RPMI7951 (cell line): ENCODE results near the gene SIRT6. TPM values are rescaled to one million over a fixed set of nuclear protein-coding genes. Genes with fewer than 3 reads are reported as not detected.
A peak's percentile ranks its signal among the peaks of the same experiment; 100 is the strongest.
"Not testable (repeated sequence)": the region's sequence is repeated elsewhere in the genome, so short reads cannot be mapped to it uniquely, and the experiment has no call there.

ENCODE experiments used
- DNase-seq: peaks from one replicate; pipeline ENCODE4 v3.0.0-alpha.2; 2012; ENCODE audit warnings: low read depth
- total RNA-seq: library from RNA; depleted of rRNA; stranded (reverse); fragments of >200 nt; shearing (Covaris generic); gene quantifications from 2 replicates; pipeline ENCODE4 v1.2.3, GENCODE V29; 2014; rRNA removed

Gene SIRT6
- total RNA-seq, 1 experiment from 2014 or later = 11.5 TPM

DNA sequence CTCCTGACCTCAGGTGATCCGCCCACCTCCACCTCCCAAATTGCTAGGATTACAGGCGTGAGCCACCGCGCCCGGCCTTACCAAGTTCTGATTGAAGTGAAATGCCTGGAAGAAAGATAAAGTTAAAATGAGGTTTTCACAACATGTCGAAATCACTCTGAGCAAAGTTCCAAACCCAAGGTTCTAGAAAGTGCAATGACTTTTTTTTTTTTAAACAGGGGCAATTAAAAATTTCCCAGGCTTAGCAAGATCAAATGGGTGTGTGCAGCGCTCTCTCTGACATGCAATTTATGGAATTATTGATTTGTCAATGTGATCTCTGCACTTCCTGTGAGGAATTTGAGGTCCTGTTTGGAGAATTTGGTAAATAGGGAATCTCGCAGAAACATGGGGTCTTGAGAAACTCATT is 45.7 kb downstream of the SIRT6 start:
- no peak for DNase-seq

DNA sequence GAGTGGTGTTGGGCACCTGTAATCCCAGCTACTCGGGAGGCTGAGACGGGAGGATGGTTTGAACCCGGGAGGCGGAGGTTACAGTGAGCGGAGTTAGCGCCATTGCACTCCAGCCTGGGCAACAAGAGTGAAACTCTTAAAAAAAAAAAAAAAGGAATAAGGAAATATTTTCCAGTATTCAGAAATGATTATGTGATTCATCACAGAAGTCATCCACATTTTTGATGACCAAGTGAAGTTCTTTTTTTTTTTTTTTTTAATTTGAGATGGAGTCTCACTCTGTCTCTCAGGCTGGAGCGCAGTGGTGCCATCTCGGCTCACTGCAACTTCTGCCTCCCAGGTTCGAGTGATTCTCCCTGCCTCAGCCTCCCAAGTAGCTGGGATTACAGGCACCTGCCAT is 47.0 kb downstream of the SIRT6 start:
- not testable (repeated sequence) for DNase-seq

- DNase-seq = no peak
Measured at GRCh38 chr19:4134351-4134750, 48.0 kb downstream of the SIRT6 start.

DNA sequence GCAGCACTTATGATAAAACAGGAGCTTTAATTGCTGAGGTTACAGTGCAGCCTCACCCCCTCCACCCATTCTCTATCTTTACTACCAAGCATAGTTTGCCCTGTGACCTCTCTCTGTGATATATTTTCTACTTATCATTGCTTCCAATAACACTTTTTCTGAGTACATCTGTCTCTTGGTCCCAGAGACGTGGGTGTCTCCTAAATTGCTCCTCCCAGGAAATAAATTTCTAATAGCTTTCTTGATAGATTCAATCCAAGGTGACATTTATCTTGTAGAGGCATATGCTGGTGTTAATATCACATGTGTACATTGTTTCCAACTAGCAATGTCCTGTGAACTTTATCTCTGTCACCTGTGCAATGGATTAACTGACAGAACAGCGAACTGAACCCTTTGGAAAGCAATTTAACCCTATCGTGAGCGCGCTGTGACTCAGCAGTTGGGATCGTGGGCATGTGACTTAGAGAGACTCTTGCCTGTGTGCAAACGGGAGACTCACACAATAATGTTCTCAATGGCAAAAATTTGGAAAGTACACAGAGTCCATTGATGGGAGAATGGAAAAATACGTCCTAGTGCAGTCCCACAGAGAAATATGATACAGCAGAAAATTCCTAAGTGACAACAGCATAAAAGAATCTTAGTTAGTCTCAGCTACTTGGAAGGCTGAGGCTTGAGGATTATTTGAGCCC is 51.5 kb downstream of the SIRT6 start:
- peak; percentile 74 for DNase-seq

DNA sequence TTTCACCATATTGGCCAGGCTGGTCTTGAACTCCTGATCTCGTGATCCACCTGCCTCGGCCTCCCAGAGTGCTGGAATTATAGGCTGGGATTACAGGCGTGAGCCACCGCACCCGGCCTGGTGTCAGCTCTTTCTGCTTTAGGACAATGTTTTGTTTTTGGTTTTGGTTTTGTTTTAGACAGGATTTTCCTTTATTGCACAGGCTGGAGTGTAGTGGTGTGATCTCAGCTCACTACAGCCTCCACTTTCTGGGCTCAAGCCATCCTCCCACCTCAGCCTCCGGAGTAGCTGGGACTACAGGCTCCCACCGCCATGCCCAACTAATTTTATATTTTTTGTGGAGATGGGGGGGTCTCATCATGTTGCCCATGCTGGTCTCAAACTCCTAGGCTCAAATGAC is 53.3 kb downstream of the SIRT6 start:
- not testable (repeated sequence) for DNase-seq

DNA sequence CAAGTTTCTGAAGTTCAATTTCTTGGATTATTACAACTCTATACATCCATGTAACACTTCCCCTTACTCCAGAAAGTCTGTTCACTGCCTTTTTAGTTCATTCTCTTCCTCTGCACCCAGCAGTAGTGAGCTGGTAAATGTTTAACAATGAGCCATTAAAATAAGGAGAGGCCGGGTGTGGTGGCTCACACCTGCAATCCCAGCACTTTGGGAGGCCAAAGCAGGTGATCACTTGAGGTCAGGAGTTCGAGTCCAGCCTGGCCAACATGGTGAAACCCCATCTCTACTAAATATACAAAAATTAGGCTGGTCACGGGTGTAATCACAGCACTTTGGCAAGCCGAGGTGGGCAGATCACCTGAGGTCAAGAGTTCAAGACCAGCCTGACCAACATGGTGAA is 55.0 kb downstream of the SIRT6 start:
- not testable (repeated sequence) for DNase-seq

GRCh38 chr19:4124638-4125037 is 57.7 kb downstream of the SIRT6 start:
- no peak for DNase-seq

Other genes starting within 250 kb of the SIRT6 start
- gene NMRK2, start 249.5 kb downstream of the SIRT6 start, total RNA-seq = not detected in 2 replicates
- 54.1 and 74.7 TPM in 2 replicates for gene DAPK3, start 211.5 kb downstream of the SIRT6 start, total RNA-seq
- 579 and 603 TPM in 2 replicates for gene EEF2, start 197.1 kb downstream of the SIRT6 start, total RNA-seq
- 12.5 and 15.9 TPM in 2 replicates for gene PIAS4, start 174.8 kb downstream of the SIRT6 start, total RNA-seq
- gene ZBTB7A, start 115.7 kb downstream of the SIRT6 start, total RNA-seq = 4.3 and 10.2 TPM in 2 replicates
- 126 and 134 TPM in 2 replicates for gene MAP2K2, start 58.4 kb downstream of the SIRT6 start, total RNA-seq
- not detected in 2 replicates for gene CREB3L3, start 28.9 kb downstream of the SIRT6 start, total RNA-seq
- gene ANKRD24, start 126 bp upstream of the SIRT6 start, total RNA-seq = under 0.01 and 0.12 TPM in 2 replicates
- 0.39 and 1.1 TPM in 2 replicates for gene EBI3, start 47.0 kb upstream of the SIRT6 start, total RNA-seq
- 20.3 and 22.3 TPM in 2 replicates for gene YJU2, start 64.5 kb upstream of the SIRT6 start, total RNA-seq
- 0.12 TPM in 1 of 2 replicates, not detected in the other for gene SHD, start 96.7 kb upstream of the SIRT6 start, total RNA-seq
- not detected in 2 replicates for gene TMIGD2, start 119.8 kb upstream of the SIRT6 start, total RNA-seq
- gene FSD1, start 122.0 kb upstream of the SIRT6 start, total RNA-seq = 9.7 and 11.3 TPM in 2 replicates
- gene STAP2, start 156.3 kb upstream of the SIRT6 start, total RNA-seq = 30.2 and 38.4 TPM in 2 replicates
- 4.0 and 4.8 TPM in 2 replicates for gene MPND, start 161.0 kb upstream of the SIRT6 start, total RNA-seq
- gene SH3GL1, start 218.0 kb upstream of the SIRT6 start, total RNA-seq = 83.2 and 84.3 TPM in 2 replicates
- gene CHAF1A, start 220.1 kb upstream of the SIRT6 start, total RNA-seq = 12.9 and 16.8 TPM in 2 replicates